HCT116 (cell line): Measurements from ENCODE around the gene SEMA5A.

Experiments used
- ATF3 ChIP-seq: IDR thresholded peaks from 2 replicates; pipeline ENCODE4 v1.6.1; 2012
- CTCF ChIP-seq, 3 experiments: fragments of 200-600 bp in 1 of 3; sonication (generic) in 1 of 3; IDR thresholded peaks in 2 of 3; conservative IDR thresholded peaks in 1 of 3; 2 replicates each; pipeline ENCODE4 v1.5.1; 2012 to 2017; ENCODE audit warnings: low read depth in 2 of 3, low read length in 2 of 3, antibody characterized with exemption in 1 of 3, borderline replicate concordance in 1 of 3, control low read depth in 1 of 3, mild to moderate bottlenecking in 1 of 3, mixed read lengths in 1 of 3, mixed run types in 1 of 3, moderate library complexity in 1 of 3; ENCODE audit not compliant: insufficient read depth in 1 of 3

- TF ChIP-seq ATF3 (no peak), CTCF (IDR thresholded peaks at IDR 0.05 in 2 of 3, conservative IDR thresholded peaks at IDR 0.05 in 1 of 3; ENCODE audit: borderline replicate concordance in 1 of 3, insufficient read depth in 1 of 3, low read depth in 2 of 3, low read length in 2 of 3) (no peak)
Observed at GRCh38 chr5:9196403-9197227, 349.3 kb downstream of the SEMA5A start.
